ENCODE data around the gene MTCL3.

The MTCL3 gene

DNA sequence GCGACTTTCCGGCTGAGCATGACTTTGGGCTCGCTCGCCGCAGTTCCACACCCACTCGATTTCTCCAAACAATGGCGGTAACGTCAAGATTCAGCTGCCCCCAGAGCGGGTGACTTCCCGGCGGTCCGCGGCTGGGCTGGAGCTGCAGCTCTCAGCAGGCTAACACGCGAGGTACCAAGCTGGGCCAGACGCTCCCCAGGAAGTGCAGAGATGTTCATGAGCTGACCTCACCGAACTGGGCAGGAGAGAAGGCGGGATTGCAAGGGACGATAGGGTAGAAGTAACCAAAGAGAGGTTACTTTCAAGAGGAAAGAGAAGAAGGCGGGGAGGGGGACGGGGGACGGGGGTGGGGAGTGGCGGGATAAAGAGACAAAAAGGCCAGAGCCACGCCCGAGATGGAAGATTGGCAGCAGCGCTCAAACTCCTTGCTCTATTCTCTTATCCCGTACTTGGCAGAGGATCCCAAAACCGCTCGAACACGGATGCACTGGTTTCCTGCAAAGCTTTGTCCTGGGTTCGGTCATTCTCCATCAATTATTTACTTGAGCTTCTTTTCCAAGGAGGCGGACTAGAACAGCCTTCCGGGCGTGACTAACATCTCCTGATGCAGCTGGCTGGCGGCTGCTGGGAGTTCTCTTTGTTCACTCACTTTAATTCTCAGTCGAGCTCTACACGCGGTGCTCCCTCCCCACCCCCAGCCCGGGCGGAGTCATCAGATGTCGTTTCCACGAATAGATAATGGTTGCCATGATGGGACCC, at the start of gene MTCL3:
MTCL3 (minus strand) TSS at position 626 of the 759 bp plus-strand sequence.
- DNase-seq (ENCODE audit: low read depth) = peak; percentile 25
- H3K27me3 ChIP-seq (replicated peaks; ENCODE audit: control insufficient read depth, insufficient read depth, low read length) = no peaks in the 10 kb centered on the region
- peak within 1 kb of the TSS; percentile 69 for H3K4me3 ChIP-seq (ENCODE audit: low read length)

DNA sequence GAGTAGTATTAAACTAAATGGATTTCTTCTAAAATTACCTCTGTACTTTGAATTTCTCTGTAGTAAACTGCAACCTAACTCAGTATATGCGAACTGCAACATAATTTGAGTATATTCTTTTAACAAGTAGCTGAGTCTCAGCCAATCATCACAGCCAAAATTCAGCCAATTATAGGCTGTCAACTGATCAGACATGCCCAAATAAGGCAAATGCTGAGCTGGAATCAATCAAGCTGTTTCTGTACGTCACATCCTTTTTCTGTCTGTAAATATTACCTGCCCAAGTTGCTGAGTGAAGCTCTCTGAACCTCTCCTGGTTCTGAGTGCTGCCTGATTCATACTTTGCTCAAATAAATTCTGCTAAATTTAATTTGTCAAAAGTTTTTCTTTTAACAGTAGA, 48.3 kb upstream of the MTCL3 start:
- H3K4me3 ChIP-seq (ENCODE audit: low read length) = no peak overlapping the region
- DNase-seq (ENCODE audit: low read depth) = no peak
- peaks cover 7% of the 10 kb centered on the region for H3K4me1 ChIP-seq (ENCODE audit: control insufficient read depth, insufficient read depth, low read length)
- no peak overlapping the region for H3K9ac ChIP-seq (ENCODE audit: low read length)
- H3K9me3 ChIP-seq (ENCODE audit: control insufficient read depth, low read length) = no peaks in the 10 kb centered on the region
- H3K27me3 ChIP-seq (replicated peaks; ENCODE audit: control insufficient read depth, insufficient read depth, low read length) = no peaks in the 10 kb centered on the region
- no peaks in the 10 kb centered on the region for H3K36me3 ChIP-seq (ENCODE audit: control insufficient read depth, insufficient read depth, low read length, severe bottlenecking)

More for the DNA sequence above, at the start of gene MTCL3:
- Histone ChIP-seq H3K9me3 (ENCODE audit: control insufficient read depth, low read length) (no peaks in the 10 kb centered on the region), H3K4me1 (ENCODE audit: control insufficient read depth, insufficient read depth, low read length) (peaks cover 14% of the 10 kb centered on the region), H3K36me3 (ENCODE audit: control insufficient read depth, insufficient read depth, low read length, severe bottlenecking) (no peaks in the 10 kb centered on the region), H3K9ac (ENCODE audit: low read length) (no peak within 1 kb of the TSS)

DNA sequence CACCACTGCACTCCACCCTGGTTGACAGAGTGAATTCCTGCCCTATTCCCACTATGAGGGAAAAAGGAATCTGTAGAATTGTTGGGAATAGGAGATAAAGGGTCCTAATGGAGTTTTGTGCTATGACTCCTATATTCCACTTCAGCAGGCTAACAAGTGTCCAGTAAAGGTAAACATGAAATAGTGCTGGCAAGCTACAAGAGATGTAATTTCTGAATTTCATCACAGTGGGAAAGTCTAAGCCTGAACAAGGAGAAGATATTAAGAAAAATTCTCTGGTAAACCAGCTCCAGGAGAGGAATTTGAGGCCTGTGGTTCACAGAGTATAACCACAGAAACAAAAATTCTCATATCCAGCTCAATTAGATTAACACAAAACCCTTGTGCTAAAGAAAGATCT, 47.5 kb upstream of the MTCL3 start:
- no peaks in the 10 kb centered on the region for H3K27me3 ChIP-seq (replicated peaks; ENCODE audit: control insufficient read depth, insufficient read depth, low read length)
- H3K4me1 ChIP-seq (ENCODE audit: control insufficient read depth, insufficient read depth, low read length) = peaks cover 7% of the 10 kb centered on the region
- peak; percentile 63 for DNase-seq (ENCODE audit: low read depth)
- H3K36me3 ChIP-seq (ENCODE audit: control insufficient read depth, insufficient read depth, low read length, severe bottlenecking) = no peaks in the 10 kb centered on the region
- no peak overlapping the region for H3K4me3 ChIP-seq (ENCODE audit: low read length)
- no peak overlapping the region for H3K9ac ChIP-seq (ENCODE audit: low read length)
- no peaks in the 10 kb centered on the region for H3K9me3 ChIP-seq (ENCODE audit: control insufficient read depth, low read length)

DNA sequence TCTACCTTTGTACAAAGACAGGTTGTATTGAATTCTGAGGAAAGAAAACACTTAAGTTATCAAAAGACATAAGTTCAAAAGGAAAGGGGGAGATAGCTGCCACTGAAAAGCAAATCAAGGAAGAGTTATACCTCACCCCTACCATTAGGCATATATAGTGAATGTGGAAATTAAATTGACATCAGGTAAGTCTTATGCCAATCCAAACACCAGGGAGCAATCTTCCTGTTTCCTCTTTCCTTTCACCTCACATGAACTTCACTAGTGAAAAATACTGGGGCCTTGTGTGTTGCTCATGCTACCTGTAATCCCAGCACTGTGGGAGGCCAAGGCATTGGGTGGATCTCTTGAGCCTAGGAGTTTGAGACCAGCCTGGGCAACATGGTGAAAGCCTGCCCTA, 47.0 kb upstream of the MTCL3 start:
- no peaks in the 10 kb centered on the region for H3K36me3 ChIP-seq (ENCODE audit: control insufficient read depth, insufficient read depth, low read length, severe bottlenecking)
- H3K4me3 ChIP-seq (ENCODE audit: low read length) = no peak overlapping the region
- H3K9me3 ChIP-seq (ENCODE audit: control insufficient read depth, low read length) = no peaks in the 10 kb centered on the region
- peaks cover 5% of the 10 kb centered on the region for H3K4me1 ChIP-seq (ENCODE audit: control insufficient read depth, insufficient read depth, low read length)
- no peak overlapping the region for H3K9ac ChIP-seq (ENCODE audit: low read length)
- H3K27me3 ChIP-seq (replicated peaks; ENCODE audit: control insufficient read depth, insufficient read depth, low read length) = no peaks in the 10 kb centered on the region
- DNase-seq (ENCODE audit: low read depth) = no peak

DNA sequence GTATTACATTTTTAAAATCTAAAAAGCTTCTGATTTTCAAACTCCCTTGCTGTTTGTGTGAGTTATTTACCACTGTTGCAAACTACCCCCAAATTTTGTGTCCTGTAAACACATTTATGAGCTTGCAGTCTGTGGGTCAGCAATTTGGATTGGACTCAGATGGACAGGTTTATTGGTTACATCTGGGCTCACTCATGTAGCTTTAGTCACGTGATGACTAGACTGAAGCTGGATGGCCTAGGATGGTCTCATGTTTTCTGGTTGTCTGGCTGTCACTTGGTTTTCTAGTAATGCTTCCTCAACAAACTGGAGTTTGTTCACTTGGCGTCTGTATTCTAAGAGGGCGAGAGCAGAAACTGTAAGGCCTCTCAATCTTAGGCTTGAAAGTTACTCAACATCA, 45.6 kb upstream of the MTCL3 start:
- DNase-seq (ENCODE audit: low read depth) = no peak
- H3K4me3 ChIP-seq (ENCODE audit: low read length) = no peak overlapping the region
- H3K9ac ChIP-seq (ENCODE audit: low read length) = no peak overlapping the region
- no peaks in the 10 kb centered on the region for H3K27me3 ChIP-seq (replicated peaks; ENCODE audit: control insufficient read depth, insufficient read depth, low read length)
- no peaks in the 10 kb centered on the region for H3K36me3 ChIP-seq (ENCODE audit: control insufficient read depth, insufficient read depth, low read length, severe bottlenecking)
- H3K9me3 ChIP-seq (ENCODE audit: control insufficient read depth, low read length) = no peaks in the 10 kb centered on the region
- no peaks in the 10 kb centered on the region for H3K4me1 ChIP-seq (ENCODE audit: control insufficient read depth, insufficient read depth, low read length)

DNA sequence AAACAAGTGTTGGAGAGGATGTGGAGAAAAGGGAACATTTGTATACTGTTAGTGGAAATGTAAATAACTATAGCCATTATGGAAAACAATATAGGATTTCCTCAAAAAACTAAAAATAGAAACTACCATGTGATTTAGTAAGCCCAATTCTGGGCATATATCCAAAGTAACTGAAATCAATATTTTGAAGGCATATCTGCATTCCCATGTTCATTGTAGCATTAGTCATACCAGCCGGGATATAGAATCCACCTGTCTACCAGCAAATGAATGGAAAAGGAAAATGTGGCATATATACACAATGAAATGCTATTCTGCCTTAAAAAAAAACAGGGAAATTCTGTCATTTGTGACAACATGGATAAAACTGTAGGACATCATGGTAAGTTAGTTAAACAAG, 42.5 kb upstream of the MTCL3 start:
- Histone ChIP-seq H3K9me3 (ENCODE audit: control insufficient read depth, low read length) (no peaks in the 10 kb centered on the region), H3K27me3 (replicated peaks; ENCODE audit: control insufficient read depth, insufficient read depth, low read length) (no peaks in the 10 kb centered on the region), H3K9ac (ENCODE audit: low read length) (no peak overlapping the region), H3K4me1 (ENCODE audit: control insufficient read depth, insufficient read depth, low read length) (no peaks in the 10 kb centered on the region), H3K36me3 (ENCODE audit: control insufficient read depth, insufficient read depth, low read length, severe bottlenecking) (no peaks in the 10 kb centered on the region), H3K4me3 (ENCODE audit: low read length) (no peak overlapping the region)
- peak; percentile 9 for DNase-seq (ENCODE audit: low read depth)

DNA sequence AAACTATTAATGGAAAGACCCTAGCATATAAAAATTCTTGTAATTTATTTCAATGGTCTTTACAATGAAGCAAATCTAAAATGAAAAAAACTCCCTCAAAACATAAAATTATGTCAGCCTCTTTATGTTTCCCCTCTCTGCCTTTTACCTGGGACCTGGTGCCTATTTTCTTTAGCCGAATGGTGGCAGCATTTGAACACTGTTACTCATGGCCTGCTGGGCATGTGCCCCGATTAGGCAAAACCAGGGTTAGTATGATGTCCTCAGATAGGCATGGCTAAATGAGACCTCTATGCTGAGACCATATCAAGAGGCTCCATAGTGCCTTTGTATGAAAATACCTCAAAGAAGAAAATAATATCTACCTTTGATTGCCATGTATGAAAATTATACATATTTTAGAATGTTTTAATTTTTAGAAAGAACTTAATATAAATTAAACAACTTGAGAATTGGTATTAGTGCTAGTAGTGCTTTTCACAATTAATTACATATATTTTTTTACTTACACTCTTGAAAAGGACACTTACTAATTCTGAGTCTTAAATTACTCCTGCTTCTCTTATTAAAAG, 35.4 kb upstream of the MTCL3 start:
- Histone ChIP-seq H3K9ac (ENCODE audit: low read length) (no peak overlapping the region), H3K4me1 (ENCODE audit: control insufficient read depth, insufficient read depth, low read length) (peaks cover 13% of the 10 kb centered on the region), H3K4me3 (ENCODE audit: low read length) (no peak overlapping the region), H3K9me3 (ENCODE audit: control insufficient read depth, low read length) (no peaks in the 10 kb centered on the region), H3K36me3 (ENCODE audit: control insufficient read depth, insufficient read depth, low read length, severe bottlenecking) (no peaks in the 10 kb centered on the region), H3K27me3 (replicated peaks; ENCODE audit: control insufficient read depth, insufficient read depth, low read length) (no peaks in the 10 kb centered on the region)
- DNase-seq (ENCODE audit: low read depth) = peak; percentile 58

DNA sequence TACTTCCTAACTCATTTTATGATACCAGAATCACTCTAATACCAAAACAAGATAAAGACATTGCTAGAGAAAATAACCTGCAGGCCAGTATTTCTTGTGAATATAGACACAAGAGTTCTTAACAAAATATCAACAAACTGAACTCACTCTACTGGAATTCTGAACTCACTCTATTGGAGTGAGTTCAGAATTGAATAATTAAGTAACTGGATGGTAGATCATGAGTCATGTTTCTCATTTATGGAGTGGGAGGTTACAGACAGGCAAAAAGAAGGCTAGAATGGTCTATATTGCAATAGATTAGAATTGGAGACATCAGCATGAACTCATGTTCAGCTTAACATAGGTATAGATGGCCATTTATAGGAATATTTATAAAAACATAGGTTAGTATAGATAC, 31.3 kb upstream of the MTCL3 start:
- no peaks in the 10 kb centered on the region for H3K36me3 ChIP-seq (ENCODE audit: control insufficient read depth, insufficient read depth, low read length, severe bottlenecking)
- H3K9ac ChIP-seq (ENCODE audit: low read length) = no peak overlapping the region
- H3K4me1 ChIP-seq (ENCODE audit: control insufficient read depth, insufficient read depth, low read length) = peaks cover 13% of the 10 kb centered on the region
- no peaks in the 10 kb centered on the region for H3K27me3 ChIP-seq (replicated peaks; ENCODE audit: control insufficient read depth, insufficient read depth, low read length)
- peak; percentile 70 for DNase-seq (ENCODE audit: low read depth)
- H3K9me3 ChIP-seq (ENCODE audit: control insufficient read depth, low read length) = no peaks in the 10 kb centered on the region
- H3K4me3 ChIP-seq (ENCODE audit: low read length) = no peak overlapping the region

DNA sequence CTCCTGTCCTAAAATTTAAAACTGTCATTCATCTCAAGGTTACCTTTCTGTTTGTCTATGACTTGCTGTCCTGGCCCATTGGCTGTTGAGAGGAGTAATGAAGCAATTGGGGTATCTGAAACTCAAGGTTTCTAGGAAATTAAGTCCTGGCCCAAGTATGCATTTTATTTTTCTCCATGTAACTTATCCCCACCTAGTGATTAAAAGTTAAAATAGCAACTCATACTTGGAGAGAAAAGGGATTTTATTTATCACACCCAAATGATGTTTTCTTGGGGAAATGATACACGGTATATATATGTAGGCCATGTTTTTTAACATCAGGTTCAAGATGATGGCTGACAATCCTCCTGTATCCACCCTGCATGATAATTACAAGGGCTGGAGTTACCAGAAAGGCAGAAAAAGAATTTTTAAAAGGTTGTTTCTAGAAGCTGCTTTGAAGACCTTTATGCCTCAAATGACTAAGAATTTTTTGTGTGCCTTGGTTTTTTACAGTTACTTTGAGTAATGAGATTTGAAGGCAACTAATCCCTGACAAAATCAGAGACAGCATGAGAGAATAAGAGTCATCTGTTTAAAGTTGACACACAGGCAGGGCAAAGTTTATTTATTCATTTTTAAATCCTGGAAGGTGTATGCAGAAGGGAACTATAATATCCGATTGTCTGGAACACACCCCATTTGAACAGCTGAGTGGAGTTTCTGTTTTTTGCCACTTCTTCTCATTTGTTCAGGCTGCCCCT, 28.9 kb upstream of the MTCL3 start:
- H3K4me3 ChIP-seq (ENCODE audit: low read length) = no peak overlapping the region
- H3K4me1 ChIP-seq (ENCODE audit: control insufficient read depth, insufficient read depth, low read length) = peaks cover 13% of the 10 kb centered on the region
- no peaks in the 10 kb centered on the region for H3K27me3 ChIP-seq (replicated peaks; ENCODE audit: control insufficient read depth, insufficient read depth, low read length)
- H3K9ac ChIP-seq (ENCODE audit: low read length) = no peak overlapping the region
- H3K9me3 ChIP-seq (ENCODE audit: control insufficient read depth, low read length) = no peaks in the 10 kb centered on the region
- DNase-seq (ENCODE audit: low read depth) = peak; percentile 58
- no peaks in the 10 kb centered on the region for H3K36me3 ChIP-seq (ENCODE audit: control insufficient read depth, insufficient read depth, low read length, severe bottlenecking)

DNA sequence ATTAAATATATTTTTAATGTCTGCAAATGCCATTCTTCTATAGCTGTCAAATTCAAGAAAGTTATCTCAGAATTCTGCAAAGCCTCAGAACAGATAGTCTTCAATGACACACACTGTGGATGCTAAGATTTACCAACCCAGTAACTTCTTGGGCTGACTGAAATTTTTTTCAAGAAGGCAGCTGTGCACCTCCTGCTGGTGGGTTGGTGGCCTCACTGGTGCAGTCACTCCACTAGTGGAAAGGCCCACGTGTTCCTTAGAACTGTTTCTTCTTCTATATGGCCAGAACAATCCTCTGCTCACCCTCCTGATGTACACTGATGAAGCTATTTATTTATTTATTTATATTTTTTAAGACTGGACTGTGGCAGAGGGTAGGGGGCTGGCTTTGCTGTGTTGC, 28.1 kb upstream of the MTCL3 start:
- Histone ChIP-seq H3K4me1 (ENCODE audit: control insufficient read depth, insufficient read depth, low read length) (peaks cover 13% of the 10 kb centered on the region), H3K9me3 (ENCODE audit: control insufficient read depth, low read length) (no peaks in the 10 kb centered on the region), H3K9ac (ENCODE audit: low read length) (no peak overlapping the region), H3K36me3 (ENCODE audit: control insufficient read depth, insufficient read depth, low read length, severe bottlenecking) (no peaks in the 10 kb centered on the region), H3K4me3 (ENCODE audit: low read length) (no peak overlapping the region), H3K27me3 (replicated peaks; ENCODE audit: control insufficient read depth, insufficient read depth, low read length) (no peaks in the 10 kb centered on the region)
- DNase-seq (ENCODE audit: low read depth) = peak; percentile 20

DNA sequence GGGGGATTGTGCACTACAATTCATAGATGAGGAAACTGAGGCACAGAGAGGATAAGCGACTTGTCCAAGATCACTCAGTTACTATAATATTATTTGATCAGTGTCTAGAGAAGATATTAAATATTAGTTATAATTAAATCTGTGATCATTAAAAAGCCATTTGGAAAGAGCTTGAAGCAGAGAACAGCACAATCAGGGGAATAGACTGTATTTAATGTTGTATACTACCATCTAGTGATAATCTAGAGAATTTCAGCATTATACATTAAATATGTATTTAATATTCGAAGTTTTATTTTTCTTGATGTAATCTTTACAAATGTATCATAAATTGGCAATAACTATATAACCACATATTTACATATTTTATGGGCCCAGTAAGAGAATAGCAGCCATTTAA, 20.1 kb upstream of the MTCL3 start:
- peak; percentile 73 for DNase-seq (ENCODE audit: low read depth)
- H3K36me3 ChIP-seq (ENCODE audit: control insufficient read depth, insufficient read depth, low read length, severe bottlenecking) = no peaks in the 10 kb centered on the region

More for the DNA sequence above, 20.1 kb upstream of the MTCL3 start:
- H3K27me3 ChIP-seq (replicated peaks; ENCODE audit: control insufficient read depth, insufficient read depth, low read length) = no peaks in the 10 kb centered on the region
- no peaks in the 10 kb centered on the region for H3K4me1 ChIP-seq (ENCODE audit: control insufficient read depth, insufficient read depth, low read length)
- no peak overlapping the region for H3K9ac ChIP-seq (ENCODE audit: low read length)
- no peak overlapping the region for H3K4me3 ChIP-seq (ENCODE audit: low read length)
- H3K9me3 ChIP-seq (ENCODE audit: control insufficient read depth, low read length) = no peaks in the 10 kb centered on the region
